Neural progenitor cell (in vitro differentiated cells): ENCODE measurements around the gene PCNX1. TPM values are rescaled to one million over a fixed set of nuclear protein-coding genes. Genes with fewer than 3 reads are reported as not detected.

Experiments
- DNase-seq: peaks from one replicate; pipeline ENCODE4 v3.0.0-alpha.2; 2016; ENCODE audit warnings: low spot score
- H2AFZ ChIP-seq: fragments of 200-600 bp; sonication (generic); replicated peaks from 2 replicates; pipeline ENCODE4 v1.6.1; 2016; ENCODE audit warnings: antibody characterized with exemption
- H3F3A ChIP-seq: fragments of 200-600 bp; sonication (generic); 2 replicates; pipeline ENCODE4 v1.6.1; 2016; ENCODE audit warnings: antibody characterized with exemption, low read depth
- H3K27ac ChIP-seq: fragments of 200-600 bp; sonication (generic); 2 replicates; pipeline ENCODE4 v1.5.1; 2016; ENCODE audit warnings: mild to moderate bottlenecking
- H3K27me3 ChIP-seq: fragments of 200-600 bp; sonication (generic); 2 replicates; pipeline ENCODE4 v1.6.1; 2016; ENCODE audit warnings: mild to moderate bottlenecking, moderate library complexity
- H3K36me3 ChIP-seq: fragments of 200-600 bp; sonication (generic); 2 replicates; pipeline ENCODE4 v1.5.1; 2016
- H3K4me1 ChIP-seq: fragments of 200-600 bp; sonication (generic); 2 replicates; pipeline ENCODE4 v1.6.1; 2016; ENCODE audit warnings: mixed run types
- H3K4me2 ChIP-seq: fragments of 200-600 bp; sonication (generic); 2 replicates; pipeline ENCODE4 v1.6.1; 2016
- H3K4me3 ChIP-seq: fragments of 200-600 bp; sonication (generic); 2 replicates; pipeline ENCODE4 v1.5.1; 2016
- H3K79me2 ChIP-seq: fragments of 200-600 bp; sonication (generic); 2 replicates; pipeline ENCODE4 v1.6.1; 2016; ENCODE audit warnings: low read depth
- H3K9ac ChIP-seq: fragments of 200-600 bp; sonication (generic); 2 replicates; pipeline ENCODE4 v1.6.1; 2016
- H3K9me3 ChIP-seq: fragments of 200-600 bp; sonication (generic); 2 replicates; pipeline ENCODE4 v1.5.1; 2016; ENCODE audit warnings: low read depth
- H4K20me1 ChIP-seq: fragments of 200-600 bp; sonication (generic); 2 replicates; pipeline ENCODE4 v1.6.1; 2016; ENCODE audit warnings: low read depth
- H3K27ac Mint-ChIP-seq: 3 replicates; pipeline ENCODE4 v1.8.0; 2021; ENCODE audit warnings: mixed read lengths
- H3K27me3 Mint-ChIP-seq: 2 replicates; pipeline ENCODE4 v1.8.0; 2022; ENCODE audit warnings: low read depth, mild to moderate bottlenecking, inconsistent platforms, moderate library complexity, mixed read lengths; ENCODE audit not compliant: insufficient read depth
- H3K36me3 Mint-ChIP-seq: 3 replicates; pipeline ENCODE4 v1.8.0; 2021; ENCODE audit warnings: mixed read lengths
- H3K4me1 Mint-ChIP-seq: 3 replicates; pipeline ENCODE4 v1.8.0; 2021; ENCODE audit warnings: mixed read lengths
- H3K4me3 Mint-ChIP-seq: 3 replicates; pipeline ENCODE4 v1.8.0; 2021; ENCODE audit warnings: mild to moderate bottlenecking, moderate library complexity, mixed read lengths
- H3K9me3 Mint-ChIP-seq: 3 replicates; pipeline ENCODE4 v1.8.0; 2020; ENCODE audit warnings: mixed read lengths
- EZH2 ChIP-seq: fragments of 200-600 bp; sonication (generic); IDR thresholded peaks from 2 replicates; pipeline ENCODE4 v1.6.1; 2017; ENCODE audit warnings: antibody characterized with exemption, mild to moderate bottlenecking, moderate library complexity
- EZH2phosphoT487 ChIP-seq: fragments of 200-600 bp; sonication (generic); IDR thresholded peaks from 2 replicates; pipeline ENCODE4 v1.6.1; 2017; ENCODE audit warnings: antibody characterized with exemption
- total RNA-seq: library from RNA; depleted of rRNA; stranded (reverse); fragments of >200 nt; gene quantifications from 2 replicates; pipeline ENCODE4 v1.2.3, GENCODE V29; 2015; ENCODE audit warnings: low replicate concordance
- TF ChIP-seq, protein P1 (sequence below): fragments of 200-600 bp; sonication (generic); IDR thresholded peaks from 2 replicates; pipeline ENCODE4 v1.5.1; 2017; ENCODE audit warnings: antibody characterized with exemption, mild to moderate bottlenecking

The PCNX1 gene
- total RNA-seq, 1 donor from 2014 or later = 48.6 TPM

DNA sequence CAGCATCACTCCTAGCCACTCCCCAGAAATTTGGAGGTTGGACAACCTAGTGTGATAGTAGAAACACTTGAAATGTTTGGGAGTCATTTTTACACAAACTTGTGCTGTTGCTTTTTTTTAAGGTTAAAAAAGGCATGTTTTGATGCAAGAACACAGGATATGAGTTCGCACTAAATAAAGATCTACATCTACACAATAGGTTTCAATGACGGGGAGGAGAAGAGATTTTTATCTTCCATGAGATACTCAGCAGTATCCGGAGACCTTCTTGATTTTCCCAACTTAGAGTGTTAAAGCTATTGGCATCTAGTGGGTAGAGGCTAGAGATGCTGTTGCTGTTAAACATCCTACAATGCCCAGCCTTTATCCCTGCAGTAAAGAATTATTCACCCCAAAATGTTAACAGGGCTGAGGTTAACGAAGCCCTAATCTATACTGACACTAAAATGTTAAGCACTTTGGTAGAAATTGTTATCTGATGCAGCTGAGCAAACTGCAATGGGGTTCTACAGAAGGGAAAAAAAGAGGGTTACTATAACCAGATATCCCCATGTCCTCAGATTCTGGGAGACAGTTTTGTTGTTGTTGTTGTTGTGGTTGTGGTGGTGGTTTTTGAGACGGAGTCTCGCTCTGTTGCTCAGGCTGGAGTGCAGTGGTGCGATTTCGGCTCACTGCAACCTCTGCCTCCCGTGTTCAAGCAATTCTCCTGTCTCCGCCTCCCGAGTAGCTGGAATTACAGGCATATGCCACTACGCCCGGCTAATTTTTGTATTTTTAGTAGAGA, 14.0 kb upstream of the PCNX1 start:
- Histone ChIP-seq H3K4me2 (no peak overlapping the region), H3K27ac (no peak overlapping the region), H3K27me3 (no peaks in the 10 kb centered on the region), H3F3A (no peaks in the 10 kb centered on the region), H3K36me3 (no peaks in the 10 kb centered on the region), H3K9ac (no peak overlapping the region), H4K20me1 (no peaks in the 10 kb centered on the region), H3K79me2 (no peaks in the 10 kb centered on the region), H3K9me3 (no peaks in the 10 kb centered on the region), H3K4me3 (no peak overlapping the region), H2AFZ (no peak overlapping the region), H3K4me1 (peaks cover 3% of the 10 kb centered on the region)
- TF ChIP-seq EZH2 = no peak
- TF ChIP-seq, protein P1, sequence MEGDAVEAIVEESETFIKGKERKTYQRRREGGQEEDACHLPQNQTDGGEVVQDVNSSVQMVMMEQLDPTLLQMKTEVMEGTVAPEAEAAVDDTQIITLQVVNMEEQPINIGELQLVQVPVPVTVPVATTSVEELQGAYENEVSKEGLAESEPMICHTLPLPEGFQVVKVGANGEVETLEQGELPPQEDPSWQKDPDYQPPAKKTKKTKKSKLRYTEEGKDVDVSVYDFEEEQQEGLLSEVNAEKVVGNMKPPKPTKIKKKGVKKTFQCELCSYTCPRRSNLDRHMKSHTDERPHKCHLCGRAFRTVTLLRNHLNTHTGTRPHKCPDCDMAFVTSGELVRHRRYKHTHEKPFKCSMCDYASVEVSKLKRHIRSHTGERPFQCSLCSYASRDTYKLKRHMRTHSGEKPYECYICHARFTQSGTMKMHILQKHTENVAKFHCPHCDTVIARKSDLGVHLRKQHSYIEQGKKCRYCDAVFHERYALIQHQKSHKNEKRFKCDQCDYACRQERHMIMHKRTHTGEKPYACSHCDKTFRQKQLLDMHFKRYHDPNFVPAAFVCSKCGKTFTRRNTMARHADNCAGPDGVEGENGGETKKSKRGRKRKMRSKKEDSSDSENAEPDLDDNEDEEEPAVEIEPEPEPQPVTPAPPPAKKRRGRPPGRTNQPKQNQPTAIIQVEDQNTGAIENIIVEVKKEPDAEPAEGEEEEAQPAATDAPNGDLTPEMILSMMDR = no peak
- TF ChIP-seq EZH2phosphoT487 = no peak
- Mint-ChIP-seq H3K4me3 (no peak overlapping the region), H3K4me1 (peaks cover 9% of the 10 kb centered on the region), H3K27ac (no peak overlapping the region), H3K9me3 (no peaks in the 10 kb centered on the region), H3K27me3 (peaks cover 5% of the 10 kb centered on the region), H3K36me3 (no peaks in the 10 kb centered on the region)
- DNase-seq = no peak

DNA sequence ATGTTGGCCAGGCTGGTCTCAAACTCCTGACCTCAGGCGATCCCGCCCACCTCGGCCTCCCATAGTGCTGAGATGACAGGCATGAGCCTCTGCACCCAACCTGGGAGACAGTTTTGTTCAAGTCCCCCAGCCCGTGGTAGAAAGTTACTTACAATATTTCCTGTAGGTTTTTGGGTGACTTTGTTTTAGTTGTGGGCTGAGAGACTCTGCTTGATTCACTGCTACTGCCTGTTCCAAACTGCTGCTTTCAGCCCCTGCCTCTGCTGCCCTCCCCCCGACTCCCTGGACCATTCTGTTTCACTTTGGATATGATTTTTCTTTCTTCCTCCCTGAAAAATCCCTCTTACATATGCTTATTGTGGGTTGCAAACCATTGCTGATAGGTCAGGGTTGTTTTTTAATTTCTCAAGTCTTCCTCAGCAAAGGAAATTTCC, 13.4 kb upstream of the PCNX1 start:
- H3F3A ChIP-seq = no peaks in the 10 kb centered on the region
- H2AFZ ChIP-seq = no peak overlapping the region
- TF ChIP-seq EZH2 = no peak
- no peak for TF ChIP-seq EZH2phosphoT487
- TF ChIP-seq, protein P1 = no peak
- H3K27ac Mint-ChIP-seq = no peak overlapping the region
- H3K4me1 Mint-ChIP-seq = peaks cover 15% of the 10 kb centered on the region
- no peaks in the 10 kb centered on the region for H3K27me3 ChIP-seq
- no peaks in the 10 kb centered on the region for H3K9me3 ChIP-seq
- H3K4me3 Mint-ChIP-seq = no peak overlapping the region
- H3K27ac ChIP-seq = no peak overlapping the region
- DNase-seq = no peak
- H3K36me3 Mint-ChIP-seq = no peaks in the 10 kb centered on the region
- H3K4me1 ChIP-seq = peaks cover 5% of the 10 kb centered on the region
- H3K36me3 ChIP-seq = no peaks in the 10 kb centered on the region
- H3K4me2 ChIP-seq = no peak overlapping the region
- H3K9ac ChIP-seq = no peak overlapping the region
- no peaks in the 10 kb centered on the region for H3K9me3 Mint-ChIP-seq
- peaks cover 5% of the 10 kb centered on the region for H3K27me3 Mint-ChIP-seq
- no peak overlapping the region for H3K4me3 ChIP-seq
- no peaks in the 10 kb centered on the region for H4K20me1 ChIP-seq
- H3K79me2 ChIP-seq = no peaks in the 10 kb centered on the region

DNA sequence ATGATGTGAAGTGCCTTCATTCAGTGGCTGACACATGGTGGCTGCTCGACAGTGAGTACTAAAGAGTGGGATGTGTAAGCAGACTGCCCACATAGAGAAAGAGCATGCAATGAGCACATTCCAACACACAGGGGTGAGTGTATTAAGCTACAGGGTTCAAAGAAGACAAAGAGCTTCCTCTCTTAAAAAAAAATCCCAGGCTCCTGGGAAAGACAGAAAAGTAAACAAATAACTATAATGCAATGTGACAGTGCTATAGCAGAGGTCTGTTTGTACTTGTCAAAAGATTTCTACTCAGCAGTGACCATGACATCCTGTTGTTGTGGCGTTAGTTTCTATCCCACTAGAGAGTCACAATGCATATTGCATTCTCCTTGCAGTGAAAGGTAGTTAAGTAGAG, 12.4 kb upstream of the PCNX1 start:
- Mint-ChIP-seq H3K27me3 (peaks cover 7% of the 10 kb centered on the region), H3K27ac (no peak overlapping the region), H3K9me3 (no peaks in the 10 kb centered on the region), H3K36me3 (no peaks in the 10 kb centered on the region), H3K4me3 (no peak overlapping the region), H3K4me1 (peaks cover 16% of the 10 kb centered on the region)
- TF ChIP-seq, protein P1 = no peak
- TF ChIP-seq EZH2phosphoT487 (no peak), EZH2 (no peak)
- H3K4me2 ChIP-seq = no peak overlapping the region
- H3K4me1 ChIP-seq = peaks cover 5% of the 10 kb centered on the region
- H3K4me3 ChIP-seq = no peak overlapping the region
- no peaks in the 10 kb centered on the region for H3K36me3 ChIP-seq
- no peak overlapping the region for H3K27ac ChIP-seq
- H3F3A ChIP-seq = no peaks in the 10 kb centered on the region
- no peak for DNase-seq
- H2AFZ ChIP-seq = no peak overlapping the region
- no peak overlapping the region for H3K9ac ChIP-seq
- H3K9me3 ChIP-seq = no peaks in the 10 kb centered on the region
- no peaks in the 10 kb centered on the region for H3K27me3 ChIP-seq
- H4K20me1 ChIP-seq = no peaks in the 10 kb centered on the region
- H3K79me2 ChIP-seq = no peaks in the 10 kb centered on the region
